Stomach (tissue), 9 donors: Measurements from ENCODE around the gene EIPR1. TPM values are rescaled to one million over a fixed set of nuclear protein-coding genes. Genes with fewer than 3 reads are reported as not detected.
A peak's percentile ranks its signal among the peaks of the same experiment; 100 is the strongest.

Experiments used
- DNase-seq, 2 donors: peaks; one replicate each; pipeline versions ENCODE4 v3.0.0 to v3.0.0-alpha.2; 2013 to 2019
- H3K27ac ChIP-seq, 5 donors: fragments of 200-600 bp in 4 of 5; sonication (generic) in 4 of 5; one replicate each; pipeline ENCODE4 v1.5.1; 2013 to 2019; ENCODE audit warnings: mild to moderate bottlenecking in 1 of 5, moderate library complexity in 1 of 5
- H3K27me3 ChIP-seq, 3 donors: fragments of 200-600 bp; sonication (generic); one replicate each; pipeline ENCODE4 v1.5.1; 2017 to 2019; ENCODE audit warnings: mixed run types in 1 of 3
- H3K36me3 ChIP-seq, 4 donors: fragments of 200-600 bp; sonication (generic); 1 replicate in 3 of 4; 2 replicates in 1 of 4; pipeline ENCODE4 v1.5.1; 2016 to 2019
- H3K4me1 ChIP-seq, 4 donors: fragments of 200-600 bp; sonication (generic); one replicate each; pipeline ENCODE4 v1.5.1; 2016 to 2019
- H3K4me3 ChIP-seq, 4 donors: fragments of 200-600 bp; sonication (generic) in 3 of 4; one replicate each; pipeline ENCODE4 v1.5.1; 2016 to 2019; ENCODE audit warnings: mild to moderate bottlenecking in 1 of 4
- H3K9me3 ChIP-seq, 4 donors: fragments of 200-600 bp; sonication (generic); one replicate each; pipeline ENCODE4 v1.5.1; 2016 to 2019
- CTCF ChIP-seq, 7 experiments: fragments of 450-650 bp in 4 of 7; fragments of 200-600 bp in 3 of 7; sonication (generic) in 3 of 7; IDR thresholded peaks; one replicate each; pipeline ENCODE4 v1.5.1; 2016 to 2019; ENCODE audit warnings: antibody characterized with exemption in 7 of 7, control low read depth in 2 of 7, mild to moderate bottlenecking in 1 of 7
- EP300 ChIP-seq: sonication (generic); formaldehyde crosslinking; IDR thresholded peaks from one replicate; pipeline ENCODE4 v1.6.1; 2017; ENCODE audit warnings: antibody characterized with exemption
- POLR2A ChIP-seq, 4 donors: fragments of 450-650 bp; IDR thresholded peaks; one replicate each; pipeline ENCODE4 v1.6.1; 2016; ENCODE audit warnings: antibody characterized with exemption in 4 of 4, control low read depth in 2 of 4, mild to moderate bottlenecking in 1 of 4, moderate library complexity in 1 of 4
- POLR2AphosphoS5 ChIP-seq, 3 donors: sonication (generic); formaldehyde crosslinking; IDR thresholded peaks; one replicate each; pipeline ENCODE4 v1.6.1; 2016; ENCODE audit warnings: antibody characterized with exemption in 3 of 3
- WGBS, 5 donors: extraction: QIAGEN DNeasy Blood & Tissue Kit in 3 of 5; methylation state at CpG; one replicate each; pipeline versions ENCODE4 v1.1.5 to v1.1.7; 2013 to 2018; 5-methylcytosine and 5-hydroxymethylcytosine counted together
- intact Hi-C: fragments of 100-400 bp; cut with DNase I; formaldehyde crosslinking; loops from one replicate; pipeline ENCODE4 v1.15.1; 2023; ENCODE audit warnings: low total_unique reads
- polyA plus RNA-seq, 3 donors: library from polyadenylated mRNA; stranded (reverse); fragments of 200-250 nt; gene quantifications; one replicate each; pipeline ENCODE4 v1.2.3, GENCODE V29; 2013
- total RNA-seq, 5 donors: library from RNA; depleted of rRNA; stranded (reverse); fragments of >200 nt; gene quantifications; one replicate each; pipeline versions ENCODE4 v1.1.0 to v1.2.3, GENCODE V29; 2014 to 2016
- donor health status: healthy with polysubstance abuse.
- donor health status: Bipolar disorder and iron deficiency.
- donor health status: healthy.

Gene EIPR1
- total and polyA plus RNA-seq, 8 donors = 1.2 to 39.4 (median 12.7) TPM

- 88 to 95% (median 93%) methylated on average over 68 to 89 of the region's 89 CpGs for WGBS, 5 donors
- no peaks in the 10 kb centered on the region for H3K9me3 ChIP-seq
- peaks cover 24 to 59% (median 55%) of the 10 kb centered on the region in 4 donors for H3K36me3 ChIP-seq
- TF ChIP-seq CTCF (IDR thresholded peaks at IDR 0.05) (no peak), POLR2AphosphoS5 (IDR thresholded peaks at IDR 0.05) (no peak), EP300 (no peak), POLR2A (IDR thresholded peaks at IDR 0.05) (no peak)
- H3K4me3 ChIP-seq = no peak overlapping the region
- peaks cover 0 to 3% (median 0%) of the 10 kb centered on the region in 4 donors for H3K4me1 ChIP-seq
- H3K27ac ChIP-seq = no peak overlapping the region
- no peaks in the 10 kb centered on the region for H3K27me3 ChIP-seq
- intact Hi-C loops = no loop called here
- no peak for DNase-seq
Observed at GRCh38 chr2:3387644-3388411, 10.2 kb upstream of the EIPR1 start.

GRCh38 chr2:3387011-3387410 is 9.4 kb upstream of the EIPR1 start:
- H3K27me3 ChIP-seq = no peaks in the 10 kb centered on the region
- no peak overlapping the region for H3K4me3 ChIP-seq
- no peak overlapping the region for H3K27ac ChIP-seq
- intact Hi-C loops = no loop called here
- 84 to 92% (median 89%) methylated on average over 5 of the region's 5 CpGs for whole genome bisulfite sequencing, 5 donors
- peaks cover 24 to 59% (median 53%) of the 10 kb centered on the region in 4 donors for H3K36me3 ChIP-seq
- H3K9me3 ChIP-seq = no peaks in the 10 kb centered on the region
- no peak for DNase-seq
- TF ChIP-seq POLR2A (IDR thresholded peaks at IDR 0.05) (no peak), EP300 (no peak), POLR2AphosphoS5 (IDR thresholded peaks at IDR 0.05) (no peak), CTCF (IDR thresholded peaks at IDR 0.05) (no peak)
- H3K4me1 ChIP-seq = peaks cover 0 to 3% (median 0%) of the 10 kb centered on the region in 4 donors

GRCh38 chr2:3386448-3386958 is 8.9 kb upstream of the EIPR1 start:
- 84 to 91% (median 89%) methylated on average over 10 of the region's 10 CpGs for WGBS, 5 donors
- no peaks in the 10 kb centered on the region for H3K27me3 ChIP-seq
- no peak overlapping the region for H3K4me3 ChIP-seq
- H3K27ac ChIP-seq = no peak overlapping the region
- TF ChIP-seq POLR2AphosphoS5 (IDR thresholded peaks at IDR 0.05) = no peak
- no peaks in the 10 kb centered on the region for H3K9me3 ChIP-seq
- intact Hi-C loops = no loop called here
- H3K36me3 ChIP-seq = peaks cover 24 to 54% (median 48%) of the 10 kb centered on the region in 4 donors
- DNase-seq = no peak
- H3K4me1 ChIP-seq = peaks cover 0 to 5% (median 1%) of the 10 kb centered on the region in 4 donors

GRCh38 chr2:3379647-3380534 is 2.3 kb upstream of the EIPR1 start, which contains the start of gene TRAPPC12:
TSS of gene TRAPPC12 (plus strand) at chr2:3379694. CDS start at chr2:3387624, 7,930 bp downstream.
- 0 to 1% (median 0%) methylated on average over 19 to 61 of the region's 61 CpGs for WGBS, 5 donors
- TF ChIP-seq EP300 (no peak), CTCF (IDR thresholded peaks at IDR 0.05) (peak in 2 of 7 experiments; percentile 26 to 38), POLR2AphosphoS5 (IDR thresholded peaks at IDR 0.05) (peak; percentile 78 to 94 (median 86)), POLR2A (IDR thresholded peaks at IDR 0.05) (peak in 1 of 4 donors; percentile 70)
- DNase-seq = peak; percentile 93 to 97
- Histone ChIP-seq H3K27me3 (no peaks in the 10 kb centered on the region), H3K36me3 (peaks cover 0 to 12% (median 6%) of the 10 kb centered on the region in 4 donors), H3K4me3 (peak within 1 kb of the TSS; percentile 64 to 94 (median 80)), H3K9me3 (peaks cover 0 to 7% (median 0%) of the 10 kb centered on the region in 4 donors), H3K4me1 (peaks cover 21 to 49% (median 42%) of the 10 kb centered on the region in 4 donors), H3K27ac (peak within 1 kb of the TSS; percentile 87 to 97 (median 92))
- intact Hi-C loops = no loop called here
